Nephron (organoid): Measurements from ENCODE around the gene PIGQ.

ENCODE experiments used
- H3K27ac Mint-ChIP-seq, 3 experiments: 2 replicates each; pipeline ENCODE4 v1.8.0; 2020; ENCODE audit warnings: mixed read lengths in 3 of 3, mild to moderate bottlenecking in 2 of 3, moderate library complexity in 1 of 3
- H3K27me3 Mint-ChIP-seq: 2 replicates; pipeline ENCODE4 v1.8.0; 2021; ENCODE audit warnings: low read depth, mild to moderate bottlenecking, moderate library complexity, mixed read lengths
- H3K36me3 Mint-ChIP-seq: 2 replicates; pipeline ENCODE4 v1.8.0; 2020; ENCODE audit warnings: low read depth, mixed read lengths
- H3K4me1 Mint-ChIP-seq: 2 replicates; pipeline ENCODE4 v1.8.0; 2020; ENCODE audit warnings: mixed read lengths
- H3K4me3 Mint-ChIP-seq, 3 experiments: 2 replicates each; pipeline ENCODE4 v1.8.0; 2020; ENCODE audit warnings: mild to moderate bottlenecking in 3 of 3, mixed read lengths in 3 of 3, moderate library complexity in 2 of 3
- H3K9me3 Mint-ChIP-seq: 2 replicates; pipeline ENCODE4 v1.8.0; 2020; ENCODE audit warnings: mixed read lengths
- CTCF ChIP-seq, 3 experiments: fragments of 200-600 bp; sonication (generic); IDR thresholded peaks; one replicate each; pipeline ENCODE4 v1.5.0; 2021; ENCODE audit warnings: antibody characterized with exemption in 3 of 3; ENCODE audit not compliant: unreplicated experiment in 3 of 3

The PIGQ gene

GRCh38 chr16:539901-540530 is 29.8 kb upstream of the PIGQ start:
- H3K27me3 Mint-ChIP-seq: no peaks in the 10 kb centered on the region
- H3K27ac Mint-ChIP-seq: no peak overlapping the region
- no peaks in the 10 kb centered on the region for H3K9me3 Mint-ChIP-seq
- TF ChIP-seq CTCF (IDR thresholded peaks at IDR 0.05; ENCODE audit: unreplicated experiment in 3 of 3): no peak
- no peaks in the 10 kb centered on the region for H3K4me1 Mint-ChIP-seq
- peaks cover 3% of the 10 kb centered on the region for H3K36me3 Mint-ChIP-seq
- H3K4me3 Mint-ChIP-seq: no peak overlapping the region

- Mint-ChIP-seq H3K4me1 (no peaks in the 10 kb centered on the region), H3K27me3 (no peaks in the 10 kb centered on the region), H3K27ac (no peak overlapping the region), H3K4me3 (no peak overlapping the region), H3K36me3 (peaks cover 3% of the 10 kb centered on the region), H3K9me3 (no peaks in the 10 kb centered on the region)
- no peak for TF ChIP-seq CTCF (IDR thresholded peaks at IDR 0.05; ENCODE audit: unreplicated experiment in 3 of 3)
Observed at GRCh38 chr16:540645-541340, 29.0 kb upstream of the PIGQ start.

GRCh38 chr16:543301-544164 is 26.2 kb upstream of the PIGQ start:
- H3K36me3 Mint-ChIP-seq: no peaks in the 10 kb centered on the region
- H3K4me1 Mint-ChIP-seq: no peaks in the 10 kb centered on the region
- peak overlapping the region in 1 of 3 experiments; percentile 17 for H3K27ac Mint-ChIP-seq
- no peak overlapping the region for H3K4me3 Mint-ChIP-seq
- H3K9me3 Mint-ChIP-seq: no peaks in the 10 kb centered on the region
- TF ChIP-seq CTCF (IDR thresholded peaks at IDR 0.05; ENCODE audit: unreplicated experiment in 3 of 3): no peak
- no peaks in the 10 kb centered on the region for H3K27me3 Mint-ChIP-seq

- Mint-ChIP-seq H3K27ac (no peak overlapping the region), H3K4me3 (no peak overlapping the region), H3K36me3 (no peaks in the 10 kb centered on the region), H3K27me3 (no peaks in the 10 kb centered on the region), H3K9me3 (no peaks in the 10 kb centered on the region), H3K4me1 (no peaks in the 10 kb centered on the region)
- no peak for TF ChIP-seq CTCF (IDR thresholded peaks at IDR 0.05; ENCODE audit: unreplicated experiment in 3 of 3)
Observed at GRCh38 chr16:544517-544916, 25.3 kb upstream of the PIGQ start.

- Mint-ChIP-seq H3K27me3 (no peaks in the 10 kb centered on the region), H3K4me1 (no peaks in the 10 kb centered on the region), H3K9me3 (no peaks in the 10 kb centered on the region), H3K36me3 (no peaks in the 10 kb centered on the region), H3K4me3 (no peak overlapping the region), H3K27ac (no peak overlapping the region)
- TF ChIP-seq CTCF (IDR thresholded peaks at IDR 0.05; ENCODE audit: unreplicated experiment in 3 of 3): peak; percentile 39 to 52 (median 40)
Observed at GRCh38 chr16:546909-547770, 22.6 kb upstream of the PIGQ start.
